HUES6 (cell line): ENCODE data around the gene GRPEL2.

Experiments used
- H3K27ac ChIP-seq: 2 replicates; pipeline ENCODE4 v1.7.0; 2013; ENCODE audit warnings: low read depth, mild to moderate bottlenecking, low read length, inconsistent platforms
- H3K27me3 ChIP-seq: 2 replicates; pipeline ENCODE4 v1.6.1; 2013; ENCODE audit warnings: low read length; ENCODE audit not compliant: control insufficient read depth, insufficient read depth
- H3K36me3 ChIP-seq: 2 replicates; pipeline ENCODE4 v1.6.1; 2013; ENCODE audit warnings: low read length; ENCODE audit not compliant: control insufficient read depth, insufficient read depth
- H3K4me1 ChIP-seq: 2 replicates; pipeline ENCODE4 v1.6.1; 2013; ENCODE audit warnings: low read length; ENCODE audit not compliant: control insufficient read depth, insufficient read depth
- H3K4me3 ChIP-seq: 2 replicates; pipeline ENCODE4 v1.5.1; 2013; ENCODE audit warnings: low read depth, low read length
- H3K9ac ChIP-seq: one replicate; pipeline ENCODE4 v1.6.1; 2013; ENCODE audit warnings: mild to moderate bottlenecking, low read length
- H3K9me3 ChIP-seq: 2 replicates; pipeline ENCODE4 v1.6.1; 2013; ENCODE audit warnings: low read depth, low read length; ENCODE audit not compliant: control insufficient read depth, insufficient read depth

GRPEL2 gene

GRCh38 chr5:149358294-149358651 lies 13.0 kb downstream of the GRPEL2 start:
- Histone ChIP-seq H3K27ac (no peak overlapping the region), H3K4me1 (peaks cover 5% of the 10 kb centered on the region), H3K36me3 (peaks cover 25% of the 10 kb centered on the region), H3K4me3 (peak overlapping the region; percentile 90), H3K9me3 (no peaks in the 10 kb centered on the region), H3K27me3 (no peaks in the 10 kb centered on the region; the same call in 1 of the 2 replicates), H3K9ac (peak overlapping the region; percentile 52)

DNA sequence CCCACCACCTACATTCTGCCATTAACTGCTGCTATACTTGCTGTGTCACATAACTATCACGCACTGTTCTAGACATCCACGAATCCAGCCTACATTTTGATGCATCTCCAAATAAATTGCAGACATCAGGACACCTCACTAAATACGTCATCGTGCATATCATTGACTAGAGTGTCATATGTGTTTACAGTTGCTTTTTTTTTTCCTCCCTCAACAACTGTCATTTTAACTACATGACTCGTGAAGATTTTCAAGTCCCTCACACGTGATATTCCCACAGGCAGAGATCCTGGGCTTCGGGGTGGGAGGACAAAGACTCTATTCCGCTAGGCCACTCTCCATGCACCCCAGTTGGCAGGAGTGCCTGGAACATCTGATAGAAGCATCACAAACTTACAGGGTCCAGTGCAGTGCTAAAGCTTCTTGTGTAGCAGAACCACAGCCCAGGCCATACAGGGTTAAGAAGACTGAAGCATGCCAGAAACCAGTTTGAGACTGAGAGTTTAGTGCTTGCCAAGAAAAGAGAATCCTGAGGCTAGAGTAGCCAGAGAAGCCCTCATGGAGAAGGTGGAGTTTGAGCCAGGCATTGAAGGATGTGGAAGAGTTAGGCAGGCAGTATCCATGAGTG lies 13.7 kb downstream of the GRPEL2 start:
- Histone ChIP-seq H3K9me3 (no peaks in the 10 kb centered on the region), H3K4me1 (peaks cover 5% of the 10 kb centered on the region), H3K27me3 (no peaks in the 10 kb centered on the region; the same call in 1 of the 2 replicates), H3K4me3 (peak overlapping the region; percentile 90), H3K36me3 (peaks cover 18% of the 10 kb centered on the region), H3K9ac (no peak overlapping the region), H3K27ac (no peak overlapping the region)

GRCh38 chr5:149360272-149360671 lies 15.0 kb downstream of the GRPEL2 start:
- H3K4me1 ChIP-seq: peaks cover 5% of the 10 kb centered on the region
- H3K27me3 ChIP-seq: no peaks in the 10 kb centered on the region; the same call in 1 of the 2 replicates
- H3K27ac ChIP-seq: no peak overlapping the region
- peaks cover 8% of the 10 kb centered on the region for H3K36me3 ChIP-seq
- H3K9me3 ChIP-seq: no peaks in the 10 kb centered on the region
- no peak overlapping the region for H3K4me3 ChIP-seq
- no peak overlapping the region for H3K9ac ChIP-seq

DNA sequence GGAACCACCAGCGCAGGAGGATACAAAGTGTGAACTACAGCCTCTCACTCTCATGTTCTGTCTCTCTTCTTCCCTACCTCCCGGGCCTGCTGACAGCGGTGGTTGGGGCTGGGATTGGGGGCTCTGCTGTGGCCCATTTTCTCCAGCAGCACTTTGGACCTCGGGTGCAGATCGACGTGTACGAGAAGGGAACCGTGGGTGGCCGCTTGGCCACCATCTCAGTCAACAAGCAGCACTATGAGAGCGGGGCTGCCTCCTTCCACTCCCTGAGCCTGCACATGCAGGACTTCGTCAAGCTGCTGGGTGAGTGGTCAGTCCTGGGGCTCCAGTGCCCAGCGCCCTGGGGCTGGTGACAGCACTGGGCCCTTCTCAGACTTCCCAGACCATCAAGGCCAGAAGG lies 17.2 kb downstream of the GRPEL2 start:
- no peak overlapping the region for H3K4me3 ChIP-seq
- no peaks in the 10 kb centered on the region for H3K36me3 ChIP-seq
- H3K27ac ChIP-seq: no peak overlapping the region
- no peaks in the 10 kb centered on the region for H3K9me3 ChIP-seq
- no peak overlapping the region for H3K9ac ChIP-seq
- no peaks in the 10 kb centered on the region; the same call in 1 of the 2 replicates for H3K27me3 ChIP-seq
- H3K4me1 ChIP-seq: peaks cover 7% of the 10 kb centered on the region

DNA sequence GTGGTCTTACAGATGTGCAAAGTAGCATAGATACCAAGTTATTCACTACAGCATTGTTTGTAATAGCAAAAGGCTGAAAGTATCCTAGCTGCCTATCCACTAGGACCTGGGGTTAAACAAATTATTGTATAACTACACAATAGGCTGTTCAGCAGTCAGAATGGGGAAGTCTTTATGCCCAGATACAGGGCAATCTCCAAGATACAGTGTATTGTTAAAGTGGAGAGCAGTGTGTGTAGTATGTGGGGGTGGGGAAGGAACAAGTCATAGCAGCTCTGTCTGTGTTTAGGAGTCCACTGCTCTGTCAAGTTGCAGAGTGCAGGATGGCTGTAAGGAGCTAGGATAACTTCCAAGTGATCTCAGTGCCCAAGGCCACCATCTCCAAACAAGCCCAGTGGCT lies 18.1 kb downstream of the GRPEL2 start:
- Histone ChIP-seq H3K4me1 (peaks cover 10% of the 10 kb centered on the region), H3K27ac (no peak overlapping the region), H3K9me3 (no peaks in the 10 kb centered on the region)

DNA sequence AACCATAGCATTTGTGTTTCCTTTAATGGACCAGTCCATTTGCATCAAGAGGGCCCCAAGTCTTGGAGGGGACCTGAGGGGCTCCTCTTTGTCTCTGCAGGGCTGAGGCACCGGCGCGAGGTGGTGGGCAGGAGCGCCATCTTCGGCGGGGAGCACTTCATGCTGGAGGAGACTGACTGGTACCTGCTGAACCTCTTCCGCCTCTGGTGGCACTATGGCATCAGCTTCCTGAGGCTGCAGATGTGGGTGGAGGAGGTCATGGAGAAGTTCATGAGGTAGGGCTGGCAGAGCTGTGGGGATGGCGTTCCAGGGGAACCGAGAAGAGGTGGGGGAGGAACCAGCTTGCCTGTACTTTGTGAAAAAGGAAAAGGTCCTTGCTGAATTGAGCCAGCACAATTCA lies 18.6 kb downstream of the GRPEL2 start:
- Histone ChIP-seq H3K4me3 (no peak overlapping the region), H3K27ac (no peak overlapping the region), H3K27me3 (no peaks in the 10 kb centered on the region; the same call in 1 of the 2 replicates), H3K36me3 (no peaks in the 10 kb centered on the region; the same call in 1 of the 2 replicates), H3K9ac (no peak overlapping the region), H3K9me3 (no peaks in the 10 kb centered on the region), H3K4me1 (peaks cover 6% of the 10 kb centered on the region)

More for the DNA sequence above, 18.1 kb downstream of the GRPEL2 start:
- Histone ChIP-seq H3K36me3 (no peaks in the 10 kb centered on the region; the same call in 1 of the 2 replicates), H3K4me3 (no peak overlapping the region), H3K9ac (no peak overlapping the region), H3K27me3 (no peaks in the 10 kb centered on the region; the same call in 1 of the 2 replicates)

DNA sequence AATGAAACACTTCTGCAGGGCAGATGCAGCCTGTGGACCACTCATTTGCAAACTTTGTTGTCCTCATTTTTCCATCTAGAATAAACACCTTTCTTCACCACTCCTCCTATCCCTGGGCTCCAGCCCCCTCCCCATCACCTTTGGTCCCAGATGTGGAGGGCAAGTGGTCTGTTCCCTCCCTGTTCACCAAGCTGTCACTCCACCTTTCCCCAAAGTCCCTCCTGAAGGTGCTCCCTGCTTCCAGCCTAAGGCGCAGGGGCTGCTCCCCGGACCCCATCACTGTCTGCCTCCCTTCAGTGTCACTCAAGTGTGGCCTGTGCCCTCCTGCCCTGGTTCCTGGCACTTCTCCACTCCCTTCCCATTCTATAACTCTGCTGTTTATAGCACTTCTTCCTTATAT lies 19.4 kb downstream of the GRPEL2 start:
- Histone ChIP-seq H3K27ac (no peak overlapping the region), H3K36me3 (peaks cover 2% of the 10 kb centered on the region; the same call in 1 of the 2 replicates)

DNA sequence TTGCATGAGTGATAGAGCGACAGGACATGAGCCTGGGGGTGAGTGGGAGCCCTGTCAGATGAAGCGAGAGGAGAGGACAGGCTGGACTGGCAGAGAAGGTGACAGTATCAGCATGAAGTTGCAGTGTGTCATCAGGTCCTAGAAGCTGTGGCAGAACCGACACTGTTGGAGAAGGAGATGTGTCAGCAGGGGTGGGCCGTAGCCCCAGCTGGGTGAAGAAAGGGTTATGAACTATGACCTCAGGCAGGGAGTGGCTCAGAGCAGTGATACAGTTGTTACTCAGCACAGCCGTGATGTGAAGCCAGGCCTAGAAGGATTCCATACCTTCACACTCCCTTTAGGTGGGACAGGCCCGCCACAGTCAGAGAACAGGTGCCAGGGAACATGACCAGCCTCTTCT lies 20.1 kb downstream of the GRPEL2 start:
- peaks cover 2% of the 10 kb centered on the region; the same call in 1 of the 2 replicates for H3K36me3 ChIP-seq
- no peak overlapping the region for H3K27ac ChIP-seq
- H3K9me3 ChIP-seq: no peaks in the 10 kb centered on the region
- peaks cover 6% of the 10 kb centered on the region for H3K4me1 ChIP-seq
- no peaks in the 10 kb centered on the region for H3K27me3 ChIP-seq
- no peak overlapping the region for H3K4me3 ChIP-seq
- no peak overlapping the region for H3K9ac ChIP-seq

More for the DNA sequence above, 19.4 kb downstream of the GRPEL2 start:
- Histone ChIP-seq H3K9ac (no peak overlapping the region), H3K27me3 (no peaks in the 10 kb centered on the region), H3K4me1 (peaks cover 6% of the 10 kb centered on the region), H3K9me3 (no peaks in the 10 kb centered on the region), H3K4me3 (no peak overlapping the region)

DNA sequence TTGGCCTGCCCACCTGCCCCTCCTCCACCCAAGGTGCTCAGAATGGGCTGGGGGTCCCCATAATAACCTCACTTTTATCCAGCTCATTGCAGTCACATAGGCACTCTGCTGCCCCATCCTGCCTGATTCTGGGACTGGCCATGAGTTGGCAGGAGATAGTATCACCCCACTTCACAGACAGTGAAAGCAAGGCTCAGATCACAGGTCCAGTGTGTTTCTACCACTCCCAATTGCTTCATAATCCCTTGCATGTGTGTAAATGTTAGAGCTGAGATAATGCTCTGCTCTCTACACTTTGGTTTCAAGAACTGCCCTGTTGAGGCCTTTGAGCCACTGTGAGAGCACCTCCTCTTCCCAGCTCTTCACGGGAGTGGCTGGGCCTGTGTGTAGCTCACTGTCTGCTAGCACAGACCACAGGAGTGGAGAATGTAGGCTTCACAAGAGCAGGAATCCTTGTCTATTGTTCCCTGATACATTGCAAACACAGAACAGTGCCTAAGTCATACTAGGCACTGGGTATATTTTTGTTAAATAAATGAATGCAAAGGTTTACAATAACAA lies 20.9 kb downstream of the GRPEL2 start:
- H3K9me3 ChIP-seq: no peaks in the 10 kb centered on the region
- H3K36me3 ChIP-seq: peaks cover 2% of the 10 kb centered on the region; the same call in 1 of the 2 replicates
- H3K9ac ChIP-seq: no peak overlapping the region
- no peak overlapping the region for H3K27ac ChIP-seq
- H3K27me3 ChIP-seq: no peaks in the 10 kb centered on the region
- peaks cover 9% of the 10 kb centered on the region for H3K4me1 ChIP-seq
- H3K4me3 ChIP-seq: no peak overlapping the region

- Histone ChIP-seq H3K9me3 (no peaks in the 10 kb centered on the region), H3K4me3 (no peak overlapping the region), H3K9ac (no peak overlapping the region), H3K4me1 (peaks cover 9% of the 10 kb centered on the region), H3K27ac (no peak overlapping the region), H3K36me3 (peaks cover 2% of the 10 kb centered on the region; the same call in 1 of the 2 replicates), H3K27me3 (no peaks in the 10 kb centered on the region)
Observed at GRCh38 chr5:149367249-149367971, 22.1 kb downstream of the GRPEL2 start.
